Measurements from ENCODE around the gene DENND1A. TPM values are rescaled to one million over a fixed set of nuclear protein-coding genes. Genes with fewer than 3 reads are reported as not detected.

Gene DENND1A
- total RNA-seq, 4 donors from 2014 or later = 15.8 to 33.5 (median 23.9) TPM

GRCh38 chr9:123406691-123407216, 523.2 kb downstream of the DENND1A start:
- WGBS = 54% methylated on average over 13 of the region's 13 CpGs

GRCh38 chr9:123406016-123406415, 523.9 kb downstream of the DENND1A start:
- H3K27me3 ChIP-seq = no peaks in the 10 kb centered on the region
- H3K4me1 ChIP-seq = peaks cover 5% of the 10 kb centered on the region
- no peak overlapping the region for H3K4me3 ChIP-seq
- H3K36me3 ChIP-seq = no peaks in the 10 kb centered on the region
- no peak for DNase-seq (ENCODE audit: low spot score in 2 of 2)
- H3K9me3 ChIP-seq = no peaks in the 10 kb centered on the region
- no peak overlapping the region for H3K27ac ChIP-seq
- 69% methylated on average over 5 of the region's 6 CpGs for WGBS
- no peak for TF ChIP-seq POLR2AphosphoS5 (IDR thresholded peaks at IDR 0.05)
- no peak for TF ChIP-seq EP300 (IDR thresholded peaks at IDR 0.05)
- no peak for TF ChIP-seq POLR2A (IDR thresholded peaks at IDR 0.05)
- TF ChIP-seq CTCF (IDR thresholded peaks at IDR 0.05) = no peak

More at GRCh38 chr9:123406691-123407216, 523.2 kb downstream of the DENND1A start:
- H3K27me3 ChIP-seq = no peaks in the 10 kb centered on the region
- DNase-seq (ENCODE audit: low spot score in 2 of 2) = no peak
- H3K27ac ChIP-seq = no peak overlapping the region
- no peaks in the 10 kb centered on the region for H3K36me3 ChIP-seq
- peaks cover 1% of the 10 kb centered on the region for H3K4me1 ChIP-seq
- no peaks in the 10 kb centered on the region for H3K9me3 ChIP-seq
- H3K4me3 ChIP-seq = no peak overlapping the region
- no peak for TF ChIP-seq EP300 (IDR thresholded peaks at IDR 0.05)
- no peak for TF ChIP-seq POLR2A (IDR thresholded peaks at IDR 0.05)
- TF ChIP-seq CTCF (IDR thresholded peaks at IDR 0.05) = no peak
- TF ChIP-seq POLR2AphosphoS5 (IDR thresholded peaks at IDR 0.05) = no peak

GRCh38 chr9:123402981-123403509, 526.9 kb downstream of the DENND1A start:
- Histone ChIP-seq H3K9me3 (no peaks in the 10 kb centered on the region), H3K27ac (no peak overlapping the region), H3K4me1 (peaks cover 5% of the 10 kb centered on the region), H3K27me3 (no peaks in the 10 kb centered on the region), H3K36me3 (no peaks in the 10 kb centered on the region), H3K4me3 (no peak overlapping the region)
- TF ChIP-seq CTCF (IDR thresholded peaks at IDR 0.05) = no peak
- TF ChIP-seq POLR2AphosphoS5 (IDR thresholded peaks at IDR 0.05) = no peak
- TF ChIP-seq POLR2A (IDR thresholded peaks at IDR 0.05) = no peak
- no peak for TF ChIP-seq EP300 (IDR thresholded peaks at IDR 0.05)
- 87% methylated on average over 17 of the region's 17 CpGs for WGBS
- no peak for DNase-seq (ENCODE audit: low spot score in 2 of 2)

GRCh38 chr9:123401879-123402513, 527.9 kb downstream of the DENND1A start:
- DNase-seq (ENCODE audit: low spot score in 2 of 2) = no peak
- H3K27me3 ChIP-seq = no peaks in the 10 kb centered on the region
- no peaks in the 10 kb centered on the region for H3K9me3 ChIP-seq
- WGBS = 59% methylated on average over 9 of the region's 9 CpGs
- H3K27ac ChIP-seq = no peak overlapping the region
- no peaks in the 10 kb centered on the region for H3K36me3 ChIP-seq
- no peak overlapping the region for H3K4me3 ChIP-seq
- peaks cover 5% of the 10 kb centered on the region for H3K4me1 ChIP-seq
- TF ChIP-seq CTCF (IDR thresholded peaks at IDR 0.05) (peak; percentile 52 to 58), POLR2A (IDR thresholded peaks at IDR 0.05) (no peak)

- Histone ChIP-seq H3K36me3 (no peaks in the 10 kb centered on the region), H3K4me1 (peaks cover 5% of the 10 kb centered on the region), H3K9me3 (no peaks in the 10 kb centered on the region), H3K27me3 (no peaks in the 10 kb centered on the region), H3K4me3 (peak overlapping the region; percentile 11), H3K27ac (no peak overlapping the region)
- no peak for DNase-seq (ENCODE audit: low spot score in 2 of 2)
- 62% methylated on average over 13 of the region's 13 CpGs for WGBS
- TF ChIP-seq EP300 (IDR thresholded peaks at IDR 0.05) = no peak
- no peak for TF ChIP-seq POLR2AphosphoS5 (IDR thresholded peaks at IDR 0.05)
- no peak for TF ChIP-seq POLR2A (IDR thresholded peaks at IDR 0.05)
- no peak for TF ChIP-seq CTCF (IDR thresholded peaks at IDR 0.05)
Observed at GRCh38 chr9:123400926-123401503, 528.9 kb downstream of the DENND1A start.
